Measurements from ENCODE around the gene BACE1. TPM values are rescaled to one million over a fixed set of nuclear protein-coding genes. Genes with fewer than 3 reads are reported as not detected.

BACE1 gene
- total and polyA plus RNA-seq, 2 of the 13 experiments (the other 11 are each of a cell fraction or from before 2014, with no cell fraction given): 7.5 to 17.9 TPM

- FAIRE-seq (no peak), ATAC-seq (no peak), DNase-seq (ENCODE audit: low spot score) (no peak)
- WGBS (ENCODE audit: low lambda C conversion rate): 96% methylated on average over 7 of the region's 7 CpGs
- no peaks in the 10 kb centered on the region for H3K79me2 ChIP-seq (ENCODE audit: insufficient read depth, low read length)
- H3K4me1 ChIP-seq (ENCODE audit: insufficient read depth, low read length): no peaks in the 10 kb centered on the region
- no peaks in the 10 kb centered on the region for H4K20me1 ChIP-seq (ENCODE audit: insufficient read depth, low read length)
- intact Hi-C loops (cut with micrococcal nuclease; ENCODE audit: unreplicated experiment): no loop called here
- H3K27ac ChIP-seq (ENCODE audit: extremely low read length, insufficient read depth, low read length): no peak overlapping the region
- in situ Hi-C loops (cut with HindIII; ENCODE audit: extremely low pct_ligation_motif_present, low pct_unique_long_range_greater_than_20kb): no loop called here
- TF ChIP-seq CSRNP2 (CRISPR knock-in tag; conservative IDR thresholded peaks at IDR 0.05; ENCODE audit: low read depth) (no peak), ZNF451 (CRISPR knock-in tag; IDR thresholded peaks at IDR 0.05) (no peak), LRRFIP1 (CRISPR knock-in tag; conservative IDR thresholded peaks at IDR 0.05) (no peak), SYNCRIP (IDR thresholded peaks at IDR 0.05; ENCODE audit: insufficient read depth, low read depth, low read length) (no peak)
- CTCF ChIA-PET (ENCODE audit: low intra/inter-chr PET ratio, low total read pairs): no interaction called here
- no peak overlapping the region for H3K4me3 ChIP-seq (replicated peaks in 1 of 3; ENCODE audit: insufficient read depth in 1 of 3, low read depth in 2 of 3, low read length in 3 of 3)
- peaks cover 11 to 45% of the 10 kb centered on the region in 2 experiments for H3K36me3 ChIP-seq (replicated peaks in 1 of 2; ENCODE audit: control insufficient read depth in 1 of 2, insufficient read depth in 2 of 2, low read length in 2 of 2)
- BruUV-seq (replicated peaks): no TSS peak
- POLR2A ChIA-PET: no interaction called here
- no peaks in the 10 kb centered on the region for H3K27me3 ChIP-seq (ENCODE audit: control insufficient read depth in 1 of 2, insufficient read depth in 2 of 2, low read length in 2 of 2)
- no peak overlapping the region for H2AFZ ChIP-seq (ENCODE audit: low read length)
- no peak overlapping the region for H3K9ac ChIP-seq (ENCODE audit: insufficient read depth, low read depth, low read length)
- no peaks in the 10 kb centered on the region for H3K9me3 ChIP-seq (ENCODE audit: low read length)
- no peak overlapping the region for H3K4me2 ChIP-seq (ENCODE audit: low read depth, low read length)
Measured at GRCh38 chr11:117281869-117282268, 34.2 kb downstream of the BACE1 start.

GRCh38 chr11:117281159-117281558, 34.9 kb downstream of the BACE1 start:
- Histone ChIP-seq H3K9ac (ENCODE audit: insufficient read depth, low read depth, low read length) (no peak overlapping the region), H3K27me3 (ENCODE audit: control insufficient read depth in 1 of 2, insufficient read depth in 2 of 2, low read length in 2 of 2) (no peaks in the 10 kb centered on the region), H3K4me1 (ENCODE audit: insufficient read depth, low read length) (peaks cover 4% of the 10 kb centered on the region), H3K27ac (ENCODE audit: extremely low read length, insufficient read depth, low read length) (no peak overlapping the region), H4K20me1 (ENCODE audit: insufficient read depth, low read length) (no peaks in the 10 kb centered on the region), H3K4me2 (ENCODE audit: low read depth, low read length) (no peak overlapping the region), H3K36me3 (replicated peaks in 1 of 2; ENCODE audit: control insufficient read depth in 1 of 2, insufficient read depth in 2 of 2, low read length in 2 of 2) (peaks cover 11 to 39% of the 10 kb centered on the region in 2 experiments), H2AFZ (ENCODE audit: low read length) (no peak overlapping the region), H3K79me2 (ENCODE audit: insufficient read depth, low read length) (no peaks in the 10 kb centered on the region), H3K4me3 (replicated peaks in 1 of 3; ENCODE audit: insufficient read depth in 1 of 3, low read depth in 2 of 3, low read length in 3 of 3) (no peak overlapping the region), H3K9me3 (ENCODE audit: low read length) (no peaks in the 10 kb centered on the region)
- ChIA-PET POLR2A (no interaction called here), CTCF (ENCODE audit: low intra/inter-chr PET ratio, low total read pairs) (no interaction called here)
- FAIRE-seq: no peak
- in situ Hi-C loops (cut with HindIII; ENCODE audit: extremely low pct_ligation_motif_present, low pct_unique_long_range_greater_than_20kb) (no loop called here), intact Hi-C loops (cut with micrococcal nuclease; ENCODE audit: unreplicated experiment) (no loop called here)
- BruUV-seq (replicated peaks): no TSS peak
- no peak for DNase-seq (ENCODE audit: low spot score)
- ATAC-seq: no peak
- 93% methylated on average over 6 of the region's 6 CpGs for WGBS (ENCODE audit: low lambda C conversion rate)
- TF ChIP-seq NBN (conservative IDR thresholded peaks at IDR 0.05) (no peak), ZNF446 (CRISPR knock-in tag; IDR thresholded peaks at IDR 0.05) (no peak), ZGPAT (CRISPR knock-in tag; IDR thresholded peaks at IDR 0.05) (no peak), CBFB (CRISPR knock-in tag; IDR thresholded peaks at IDR 0.05) (no peak), ZNF180 (CRISPR knock-in tag; IDR thresholded peaks at IDR 0.05; ENCODE audit: borderline replicate concordance, low read depth) (no peak), BRF2 (CRISPR knock-in tag; IDR thresholded peaks at IDR 0.05) (no peak), ZNF83 (CRISPR knock-in tag; IDR thresholded peaks at IDR 0.05; ENCODE audit: borderline replicate concordance) (no peak), BCL6 (CRISPR knock-in tag; IDR thresholded peaks at IDR 0.05) (no peak), U2AF2 (IDR thresholded peaks at IDR 0.05; ENCODE audit: low read depth, low read length) (no peak)
